ENCODE data around the gene UGT1A10.
"Not testable (repeated sequence)": the region's sequence is repeated elsewhere in the genome, so short reads cannot be mapped to it uniquely, and the experiment has no call there.

Gene UGT1A10

GRCh38 chr2:233698740-233699139 is 62.5 kb downstream of the UGT1A10 start:
- no peak for DNase-seq

GRCh38 chr2:233699424-233700027 is 63.3 kb downstream of the UGT1A10 start:
- no peak for DNase-seq

- DNase-seq = no peak
These were observed 63.9 kb downstream of the UGT1A10 start for GRCh38 chr2:233700028-233700635.

GRCh38 chr2:233700842-233701241 is 64.6 kb downstream of the UGT1A10 start:
- DNase-seq = not testable (repeated sequence)

- DNase-seq = no peak
These were observed 66.0 kb downstream of the UGT1A10 start for GRCh38 chr2:233702238-233702637.

GRCh38 chr2:233705911-233706506 is 69.8 kb downstream of the UGT1A10 start:
- no peak for DNase-seq

- no peak for DNase-seq
These were observed 70.5 kb downstream of the UGT1A10 start for GRCh38 chr2:233706720-233707119.

GRCh38 chr2:233707940-233708644 is 71.8 kb downstream of the UGT1A10 start:
- no peak for DNase-seq

GRCh38 chr2:233708942-233709341 is 72.7 kb downstream of the UGT1A10 start:
- DNase-seq = no peak

GRCh38 chr2:233711312-233712008 is 75.2 kb downstream of the UGT1A10 start:
- DNase-seq = peak; percentile 69

- no peak for DNase-seq
These were observed 76.5 kb downstream of the UGT1A10 start, which contains the start of gene UGT1A5 for GRCh38 chr2:233712611-233713261. TSS of gene UGT1A5 (plus strand) at chr2:233712907. CDS start at chr2:233712992, 85 bp downstream.

GRCh38 chr2:233713262-233713615 is 77.0 kb downstream of the UGT1A10 start:
- no peak for DNase-seq

GRCh38 chr2:233714121-233714520 is 77.9 kb downstream of the UGT1A10 start:
- DNase-seq = no peak

GRCh38 chr2:233718552-233718951 is 82.3 kb downstream of the UGT1A10 start, which contains the start of gene UGT1A4:
TSS of gene UGT1A4 (plus strand) at chr2:233718736. CDS start at chr2:233718821, 85 bp downstream.
- no peak for DNase-seq

GRCh38 chr2:233728723-233729301 is 92.6 kb downstream of the UGT1A10 start, which contains the start of gene UGT1A3:
TSS of gene UGT1A3 (plus strand) at chr2:233729042. CDS start at chr2:233729127, 85 bp downstream.
- no peak for DNase-seq

- DNase-seq = not testable (repeated sequence)
These were observed 100.8 kb downstream of the UGT1A10 start for GRCh38 chr2:233736868-233737653.

- DNase-seq = no peak
These were observed 104.6 kb downstream of the UGT1A10 start for GRCh38 chr2:233740870-233741269.

GRCh38 chr2:233743464-233744259 is 107.4 kb downstream of the UGT1A10 start:
- no peak for DNase-seq

GRCh38 chr2:233745073-233745755 is 109.0 kb downstream of the UGT1A10 start:
- no peak for DNase-seq

GRCh38 chr2:233745838-233746237 is 109.6 kb downstream of the UGT1A10 start:
- not testable (repeated sequence) for DNase-seq

Measured in stimulated activated CD4-positive, alpha-beta T cell treated with anti-CD3 and anti-CD28 coated beads, Interleukin-4, amount 100 ng/mL, for 1 hour (primary cell).